Activated T-cell treated with anti-CD3 and anti-CD28 coated beads, Interleukin-2, amount 50 U/mL, for 24 hours (primary cell): ENCODE results near the gene BRD4.

Experiments
- DNase-seq: peaks from one replicate; pipeline ENCODE4 v3.0.0-alpha.2; 2020
- H3K27ac Mint-ChIP-seq: 2 replicates; pipeline ENCODE4 v1.8.0; 2020; ENCODE audit warnings: mild to moderate bottlenecking, mixed read lengths
- H3K27me3 Mint-ChIP-seq: 2 replicates; pipeline ENCODE4 v1.8.0; 2020; ENCODE audit warnings: mixed read lengths
- H3K36me3 Mint-ChIP-seq: 2 replicates; pipeline ENCODE4 v1.8.0; 2020; ENCODE audit warnings: low read depth, mixed read lengths
- H3K4me1 Mint-ChIP-seq: 2 replicates; pipeline ENCODE4 v1.8.0; 2020; ENCODE audit warnings: low read depth, mixed read lengths
- H3K4me3 Mint-ChIP-seq: 2 replicates; pipeline ENCODE4 v1.8.0; 2020; ENCODE audit warnings: mild to moderate bottlenecking, moderate library complexity, mixed read lengths
- H3K9me3 Mint-ChIP-seq: 2 replicates; pipeline ENCODE4 v1.8.0; 2020; ENCODE audit warnings: mixed read lengths

BRD4 gene

GRCh38 chr19:15220833-15221232, 111.5 kb downstream of the BRD4 start:
- Mint-ChIP-seq H3K4me1 (peaks cover 16% of the 10 kb centered on the region), H3K9me3 (no peaks in the 10 kb centered on the region), H3K36me3 (no peaks in the 10 kb centered on the region), H3K27me3 (peaks cover 28% of the 10 kb centered on the region), H3K27ac (no peak overlapping the region), H3K4me3 (no peak overlapping the region)
- DNase-seq, result no peak

DNA sequence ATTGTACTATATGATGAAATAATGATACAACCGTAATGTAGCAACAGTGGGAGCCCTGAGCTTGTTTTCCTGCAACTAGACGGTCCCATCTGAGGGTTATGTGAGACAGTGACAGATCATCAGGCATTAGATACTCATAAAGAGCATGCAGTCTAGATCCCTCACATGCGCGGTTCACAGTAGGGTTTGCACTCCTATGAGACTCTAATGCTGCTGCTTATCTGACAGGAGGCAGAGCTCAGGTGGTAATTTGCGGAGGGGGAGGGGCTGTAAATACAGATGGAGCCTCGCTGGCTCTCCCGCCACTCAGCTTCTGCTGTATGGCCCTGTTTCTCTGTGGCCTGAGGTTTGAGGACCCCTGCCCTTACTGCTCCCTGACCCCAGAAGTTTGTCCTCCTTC, 113.8 kb downstream of the BRD4 start:
- H3K4me1 Mint-ChIP-seq, result peaks cover 12% of the 10 kb centered on the region
- no peaks in the 10 kb centered on the region for H3K36me3 Mint-ChIP-seq
- H3K27ac Mint-ChIP-seq, result no peak overlapping the region
- no peak overlapping the region for H3K4me3 Mint-ChIP-seq
- no peak for DNase-seq
- H3K9me3 Mint-ChIP-seq, result no peaks in the 10 kb centered on the region
- H3K27me3 Mint-ChIP-seq, result peaks cover 15% of the 10 kb centered on the region

GRCh38 chr19:15216363-15216762, 116.0 kb downstream of the BRD4 start:
- Mint-ChIP-seq H3K4me3 (no peak overlapping the region), H3K27me3 (peaks cover 2% of the 10 kb centered on the region), H3K9me3 (no peaks in the 10 kb centered on the region), H3K4me1 (no peaks in the 10 kb centered on the region), H3K27ac (no peak overlapping the region), H3K36me3 (no peaks in the 10 kb centered on the region)
- DNase-seq, result no peak

DNA sequence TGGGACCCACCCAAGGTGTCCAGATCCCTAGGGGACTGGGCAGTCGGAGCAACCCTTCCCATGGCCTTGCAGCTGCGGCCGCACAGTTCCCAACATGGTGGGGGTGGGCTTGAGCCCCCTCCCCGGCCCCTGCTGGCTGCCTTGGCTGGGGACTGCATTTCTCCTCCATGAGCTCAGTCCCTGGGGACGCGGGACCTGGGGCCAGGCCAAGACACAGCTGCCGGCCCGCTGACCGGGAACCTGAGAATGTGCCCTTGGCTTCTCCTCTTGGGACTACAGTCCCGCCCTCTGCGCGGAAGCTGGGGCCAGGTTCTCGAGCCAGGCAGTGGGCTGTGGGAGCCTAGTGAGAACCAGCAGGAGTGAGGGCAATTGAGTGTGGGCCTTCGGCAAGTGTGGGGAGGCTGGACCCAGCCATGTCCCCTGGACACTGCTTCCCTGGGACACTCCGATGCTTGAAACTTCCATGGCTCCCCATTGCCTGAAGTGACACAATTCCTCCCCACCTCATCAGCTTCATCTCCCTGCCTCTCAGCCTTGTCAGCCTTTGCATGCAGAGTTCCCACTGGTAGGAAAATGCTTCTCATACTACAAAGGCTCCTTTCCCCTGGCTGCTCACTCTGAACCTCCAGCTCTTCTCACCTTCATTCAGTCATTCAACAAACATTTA, 118.5 kb downstream of the BRD4 start:
- Mint-ChIP-seq H3K9me3 (no peaks in the 10 kb centered on the region), H3K4me3 (no peak overlapping the region), H3K27ac (no peak overlapping the region), H3K4me1 (no peaks in the 10 kb centered on the region), H3K36me3 (no peaks in the 10 kb centered on the region), H3K27me3 (no peaks in the 10 kb centered on the region)
- DNase-seq, result no peak

DNA sequence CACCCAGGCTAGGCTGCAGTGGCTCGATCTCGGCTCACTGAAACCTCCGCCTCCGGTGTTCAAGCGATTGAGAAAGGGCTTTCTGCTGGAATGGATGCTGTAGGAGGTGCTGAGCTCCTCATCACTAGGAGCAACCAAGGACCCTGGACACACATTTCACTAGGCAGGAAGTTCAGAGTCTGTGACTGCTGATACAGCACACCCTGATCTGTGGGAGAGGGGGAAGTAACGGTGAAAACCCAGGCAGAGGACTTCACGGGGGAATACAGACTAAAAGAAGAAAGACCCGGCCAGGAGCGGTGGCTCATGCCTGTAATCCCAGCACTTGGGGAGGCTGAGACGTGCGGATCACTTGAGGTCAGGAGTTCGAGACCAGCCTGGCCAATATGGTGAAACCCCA, 119.6 kb downstream of the BRD4 start:
- Mint-ChIP-seq H3K4me1 (no peaks in the 10 kb centered on the region), H3K27me3 (no peaks in the 10 kb centered on the region), H3K4me3 (no peak overlapping the region), H3K27ac (no peak overlapping the region), H3K36me3 (no peaks in the 10 kb centered on the region), H3K9me3 (no peaks in the 10 kb centered on the region)
- no peak for DNase-seq

DNA sequence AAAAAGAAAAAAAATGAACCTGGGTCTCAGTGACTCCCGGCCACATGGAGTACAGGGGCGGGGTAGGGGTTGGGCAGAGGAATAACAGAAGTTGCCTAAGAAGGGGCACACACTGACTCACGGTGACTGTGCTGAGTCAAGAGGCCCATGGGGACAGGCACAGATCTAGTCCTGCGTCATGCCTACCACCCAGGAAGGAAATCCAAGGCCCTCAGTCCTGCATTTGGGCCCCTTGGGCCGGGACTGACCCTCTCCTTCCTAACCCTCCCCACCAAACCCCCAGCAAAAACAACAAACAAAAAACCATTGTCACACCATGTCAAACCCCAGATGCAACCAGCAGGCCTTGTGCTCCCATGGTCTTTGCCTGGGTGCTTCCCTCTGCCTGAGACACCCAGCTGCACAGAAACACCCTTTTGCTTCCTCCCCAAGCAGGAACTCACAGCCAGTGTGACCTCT, 122.0 kb downstream of the BRD4 start:
- Mint-ChIP-seq H3K4me3 (no peak overlapping the region), H3K4me1 (no peaks in the 10 kb centered on the region), H3K36me3 (no peaks in the 10 kb centered on the region), H3K27ac (no peak overlapping the region), H3K27me3 (peaks cover 3% of the 10 kb centered on the region), H3K9me3 (no peaks in the 10 kb centered on the region)
- no peak for DNase-seq

DNA sequence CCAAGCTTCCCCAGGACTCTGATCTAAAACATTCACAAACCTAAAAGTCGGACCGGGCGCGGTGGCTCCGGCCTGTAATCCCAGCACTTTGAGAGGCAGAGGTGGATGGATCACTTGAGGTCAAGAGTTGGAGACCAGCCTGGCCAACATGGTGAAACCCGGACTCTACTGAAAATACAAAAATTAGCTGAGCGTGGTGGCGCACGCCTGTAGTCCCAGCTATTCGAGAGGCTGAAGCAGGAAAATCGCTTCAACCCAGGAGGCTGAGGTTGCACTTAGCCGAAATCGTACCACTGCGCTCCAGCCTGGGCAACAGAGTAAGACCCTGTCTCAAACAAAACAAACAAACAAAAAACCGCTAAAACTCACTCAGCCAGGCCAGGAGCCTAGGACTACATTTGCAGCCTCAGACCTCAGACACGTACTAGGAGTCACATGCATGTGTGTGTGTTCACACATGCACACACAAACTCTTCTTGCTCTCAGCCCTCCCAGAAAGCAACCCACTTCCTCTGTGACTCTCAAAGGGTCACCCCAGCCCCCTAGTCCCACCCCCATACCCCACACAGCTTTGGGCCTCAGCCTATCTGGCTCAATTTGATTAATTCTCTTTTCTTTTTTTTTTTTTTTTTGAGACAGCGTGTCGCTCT, 130.8 kb downstream of the BRD4 start:
- Mint-ChIP-seq H3K4me3 (peak overlapping the region; percentile 54), H3K4me1 (peaks cover 9% of the 10 kb centered on the region), H3K36me3 (no peaks in the 10 kb centered on the region), H3K27ac (no peak overlapping the region), H3K27me3 (peaks cover 59% of the 10 kb centered on the region), H3K9me3 (no peaks in the 10 kb centered on the region)
- no peak for DNase-seq

DNA sequence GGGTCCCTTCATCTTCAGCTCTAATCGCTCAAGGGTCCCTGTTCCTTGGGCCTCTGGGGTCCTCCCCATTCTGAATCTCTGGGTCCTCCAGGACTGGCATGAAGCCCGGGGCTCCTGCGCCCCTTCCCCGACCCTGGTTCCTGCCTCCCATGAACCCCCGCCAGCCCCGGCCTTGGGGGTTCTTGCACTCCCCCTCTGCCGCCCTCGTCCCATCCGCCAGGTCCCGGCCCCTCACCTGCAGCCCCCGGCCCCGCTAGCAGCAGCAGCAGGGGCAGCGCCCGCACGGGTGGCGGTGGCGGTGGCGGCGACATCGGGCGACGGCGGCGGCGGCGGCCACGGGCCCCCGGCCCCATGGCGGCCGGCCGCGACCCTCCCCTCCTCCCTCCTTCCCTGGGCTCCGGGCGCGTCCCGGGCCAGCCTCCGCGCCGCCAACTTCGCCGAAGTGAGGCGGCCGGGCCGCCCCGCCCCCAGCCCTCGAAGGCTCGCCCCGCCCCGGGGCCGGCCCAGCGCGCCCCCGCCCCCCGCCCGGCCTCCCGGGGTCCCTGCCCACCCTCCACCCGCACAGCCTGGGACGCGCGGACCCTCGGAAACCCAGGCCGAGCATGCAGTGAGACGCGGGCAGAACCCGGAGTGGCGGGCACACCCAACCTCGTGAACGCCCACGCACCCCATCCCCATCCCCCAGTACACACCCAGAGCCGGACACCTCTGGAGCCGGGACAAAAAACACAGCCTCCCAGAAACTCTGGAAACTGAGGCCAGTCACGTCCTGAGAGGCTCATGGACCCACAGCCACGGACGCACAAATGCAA, 131.6 kb downstream of the BRD4 start, which contains the start of gene NOTCH3:
Gene NOTCH3, minus strand, starts transcription at position 443 of the 812 bp plus-strand sequence. Its CDS starts 90 bp downstream, at position 353.
- H3K27ac Mint-ChIP-seq, result no peak within 1 kb of the TSS
- peak within 1 kb of the TSS; percentile 54 for H3K4me3 Mint-ChIP-seq
- H3K36me3 Mint-ChIP-seq, result no peaks in the 10 kb centered on the region
- H3K27me3 Mint-ChIP-seq, result peaks cover 63% of the 10 kb centered on the region
- no peaks in the 10 kb centered on the region for H3K9me3 Mint-ChIP-seq
- peaks cover 11% of the 10 kb centered on the region for H3K4me1 Mint-ChIP-seq
- no peak for DNase-seq

GRCh38 chr19:15199661-15200552, 132.4 kb downstream of the BRD4 start:
- no peak for DNase-seq
- no peak overlapping the region for H3K27ac Mint-ChIP-seq
- H3K9me3 Mint-ChIP-seq, result no peaks in the 10 kb centered on the region
- H3K36me3 Mint-ChIP-seq, result no peaks in the 10 kb centered on the region
- H3K4me3 Mint-ChIP-seq, result peak overlapping the region; percentile 36
- H3K4me1 Mint-ChIP-seq, result peaks cover 12% of the 10 kb centered on the region
- H3K27me3 Mint-ChIP-seq, result peaks cover 64% of the 10 kb centered on the region

DNA sequence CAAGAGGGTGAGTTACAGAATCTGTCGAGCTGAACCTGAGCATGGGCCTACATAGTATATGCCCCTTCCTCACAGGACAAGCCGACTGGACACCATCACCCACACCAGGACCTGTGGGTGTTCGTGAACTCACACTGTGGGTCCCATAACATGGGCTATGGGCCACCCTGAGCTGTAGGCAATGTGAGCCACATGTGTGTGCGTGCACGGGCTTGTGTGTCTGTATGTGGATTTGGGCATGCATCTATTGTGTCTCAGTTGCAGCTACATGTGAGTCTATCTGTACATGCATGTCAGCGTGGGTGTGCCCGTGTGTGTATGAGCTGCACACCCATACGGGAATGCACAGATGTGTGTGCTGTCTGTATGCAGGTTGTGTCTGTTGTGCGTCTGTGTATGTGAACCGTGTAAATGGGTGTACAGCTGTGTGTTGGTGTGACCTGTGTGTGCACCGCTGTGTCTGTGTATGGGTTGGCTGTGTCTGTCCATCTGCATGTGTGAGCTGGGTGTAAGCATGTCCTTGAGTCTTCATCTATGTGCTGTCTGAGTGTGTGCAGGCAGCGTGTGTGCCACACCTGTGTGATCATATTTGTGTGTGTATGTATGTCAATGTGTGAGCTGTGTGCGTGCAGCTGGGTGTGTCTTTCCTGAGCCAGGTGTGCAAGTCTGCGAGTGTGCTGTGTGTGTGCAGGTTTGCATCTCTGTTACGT, 133.2 kb downstream of the BRD4 start:
- peaks cover 17% of the 10 kb centered on the region for H3K4me1 Mint-ChIP-seq
- peaks cover 67% of the 10 kb centered on the region for H3K27me3 Mint-ChIP-seq
- H3K27ac Mint-ChIP-seq, result no peak overlapping the region
- H3K4me3 Mint-ChIP-seq, result no peak overlapping the region
- H3K36me3 Mint-ChIP-seq, result no peaks in the 10 kb centered on the region
- H3K9me3 Mint-ChIP-seq, result no peaks in the 10 kb centered on the region
- DNase-seq, result no peak

- Mint-ChIP-seq H3K4me3 (no peak overlapping the region), H3K27me3 (peaks cover 73% of the 10 kb centered on the region), H3K27ac (no peak overlapping the region), H3K9me3 (no peaks in the 10 kb centered on the region), H3K4me1 (peaks cover 17% of the 10 kb centered on the region), H3K36me3 (no peaks in the 10 kb centered on the region)
- DNase-seq, result no peak
These were observed 134.4 kb downstream of the BRD4 start for GRCh38 chr19:15197942-15198341.

GRCh38 chr19:15197275-15197941, 134.9 kb downstream of the BRD4 start:
- no peak for DNase-seq
- no peak overlapping the region for H3K27ac Mint-ChIP-seq
- no peaks in the 10 kb centered on the region for H3K9me3 Mint-ChIP-seq
- peaks cover 17% of the 10 kb centered on the region for H3K4me1 Mint-ChIP-seq
- H3K27me3 Mint-ChIP-seq, result peaks cover 73% of the 10 kb centered on the region
- no peak overlapping the region for H3K4me3 Mint-ChIP-seq
- no peaks in the 10 kb centered on the region for H3K36me3 Mint-ChIP-seq

DNA sequence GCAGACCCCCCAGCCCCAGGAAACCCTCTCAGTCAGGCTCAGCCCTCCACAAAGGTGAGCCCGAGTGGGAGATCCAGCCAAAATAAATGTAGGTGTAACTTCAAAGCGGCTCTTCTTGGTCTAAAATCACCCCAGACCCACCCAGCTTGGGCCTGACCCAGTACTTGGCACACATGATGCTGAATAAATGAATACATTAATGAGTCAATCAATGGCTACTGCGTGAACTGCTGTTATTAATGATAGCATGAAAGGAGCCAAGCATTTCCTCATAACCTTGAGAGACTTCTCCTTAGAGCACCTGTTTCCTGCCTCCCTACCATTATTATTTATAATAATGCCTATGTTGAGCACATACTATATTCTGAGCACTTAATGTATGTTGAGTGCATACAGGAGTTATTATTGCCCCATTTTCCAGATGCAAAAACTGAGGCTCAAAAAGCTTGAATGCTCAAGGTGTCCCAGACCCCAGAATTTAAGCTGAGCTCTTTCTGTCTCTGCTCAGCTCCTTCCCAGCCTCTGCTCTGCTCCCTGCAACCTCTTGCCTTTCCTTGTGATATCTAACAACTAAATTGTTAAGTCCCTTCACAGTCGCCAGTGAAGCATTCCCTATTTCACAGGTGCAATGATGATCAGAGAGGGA, 135.9 kb downstream of the BRD4 start:
- no peaks in the 10 kb centered on the region for H3K36me3 Mint-ChIP-seq
- H3K4me3 Mint-ChIP-seq, result no peak overlapping the region
- peaks cover 74% of the 10 kb centered on the region for H3K27me3 Mint-ChIP-seq

More for the DNA sequence above, 135.9 kb downstream of the BRD4 start:
- H3K27ac Mint-ChIP-seq, result no peak overlapping the region
- peaks cover 17% of the 10 kb centered on the region for H3K4me1 Mint-ChIP-seq
- no peaks in the 10 kb centered on the region for H3K9me3 Mint-ChIP-seq
- DNase-seq, result no peak
